Gastrocnemius medialis (tissue), 4 donors: ENCODE data around the gene TENT4B. TPM values are rescaled to one million over a fixed set of nuclear protein-coding genes. Genes with fewer than 3 reads are reported as not detected.
A peak's percentile ranks its signal among the peaks of the same experiment; 100 is the strongest.

Experiments used
- ATAC-seq, 2 donors: fragments of 150-250 bp; one replicate each; pipeline ENCODE4 v1.9.1; 2016
- DNase-seq, 2 donors: peaks; one replicate each; pipeline ENCODE4 v3.0.0-alpha.2; 2019
- H3K27ac ChIP-seq, 4 donors: fragments of 200-600 bp; sonication (generic); 1 replicate in 1 of 4; 2 replicates in 3 of 4; pipeline ENCODE4 v1.5.1; 2016 to 2018; ENCODE audit warnings: mild to moderate bottlenecking in 2 of 4, moderate library complexity in 1 of 4
- H3K27me3 ChIP-seq, 3 donors: fragments of 200-600 bp; sonication (generic) in 2 of 3; 1 replicate in 1 of 3; 2 replicates in 2 of 3; pipeline versions ENCODE4 v1.5.1 to v1.6.0; 2016 to 2019; ENCODE audit warnings: mild to moderate bottlenecking in 1 of 3, moderate library complexity in 1 of 3
- H3K36me3 ChIP-seq, 2 donors: fragments of 200-600 bp; sonication (generic) in 1 of 2; one replicate each; pipeline ENCODE4 v1.5.1; 2017 to 2018
- H3K4me1 ChIP-seq, 2 donors: fragments of 200-600 bp; sonication (generic) in 1 of 2; one replicate each; pipeline ENCODE4 v1.5.1; 2016 to 2017; ENCODE audit warnings: mild to moderate bottlenecking in 2 of 2
- H3K4me3 ChIP-seq, 4 donors: fragments of 200-600 bp; sonication (generic) in 3 of 4; 1 replicate in 1 of 4; 2 replicates in 3 of 4; pipeline ENCODE4 v1.5.1; 2016 to 2019; ENCODE audit warnings: mild to moderate bottlenecking in 2 of 4
- H3K9me3 ChIP-seq, 3 donors: fragments of 200-600 bp; sonication (generic) in 2 of 3; 1 replicate in 1 of 3; 2 replicates in 2 of 3; pipeline ENCODE4 v1.5.1; 2016 to 2019
- CTCF ChIP-seq, 5 experiments: fragments of 450-650 bp in 3 of 5; fragments of 200-600 bp in 2 of 5; sonication (generic) in 2 of 5; IDR thresholded peaks in 4 of 5; conservative IDR thresholded peaks in 1 of 5; 1 replicate in 4 of 5; 2 replicates in 1 of 5; pipeline ENCODE4 v1.5.1; 2016 to 2019; ENCODE audit warnings: antibody characterized with exemption in 5 of 5, mild to moderate bottlenecking in 3 of 5, moderate library complexity in 3 of 5
- POLR2A ChIP-seq, 2 donors: fragments of 450-650 bp; IDR thresholded peaks; one replicate each; pipeline ENCODE4 v1.6.1; 2017; ENCODE audit warnings: antibody characterized with exemption in 2 of 2, mild to moderate bottlenecking in 2 of 2, moderate library complexity in 2 of 2
- in situ Hi-C, 4 donors: fragments of 200-750 bp; cut with MboI; loops; one replicate each; pipeline versions ENCODE4 v1.15.0 to v1.8.0; 2017; ENCODE audit warnings: low sequenced_read_pairs in 4 of 4
- intact Hi-C: fragments of 100-400 bp; cut with DNase I; formaldehyde crosslinking; loops from one replicate; pipeline ENCODE4 v1.15.1; 2023; ENCODE audit warnings: low total_unique reads
- total RNA-seq, 4 donors: library from RNA; depleted of rRNA; stranded (reverse); fragments of >200 nt; gene quantifications; one replicate each; pipeline versions ENCODE4 v1.1.0 to v1.2.3, GENCODE V29; 2016

The TENT4B gene
- 10 to 100 TPM in 1 of 4 donors, 1 to 10 TPM in 3; 5.7 to 12.2 (median 7.0) TPM for total RNA-seq

- Histone ChIP-seq H3K36me3 (no peaks in the 10 kb centered on the region), H3K27ac (peak within 1 kb of the TSS; percentile 91 to 99 (median 96)), H3K27me3 (no peaks in the 10 kb centered on the region), H3K4me3 (peak within 1 kb of the TSS; percentile 84 to 97 (median 90)), H3K9me3 (no peaks in the 10 kb centered on the region), H3K4me1 (peaks cover 20 to 42% of the 10 kb centered on the region in 2 donors)
- ATAC-seq (peak; percentile 91 to 93), DNase-seq (peak; percentile 75 to 76)
- TF ChIP-seq CTCF (IDR thresholded peaks at IDR 0.05 in 4 of 5, conservative IDR thresholded peaks at IDR 0.05 in 1 of 5): no peak
- peak; percentile 62 to 65 for TF ChIP-seq POLR2A (IDR thresholded peaks at IDR 0.05)
- in situ Hi-C loops: loop anchor here in 1 of 4 donors (10.0 kb wide), 2 partner anchors 128 to 212 kb away; partner anchors contain the start of genes BRD7 and CNEP1R1
- intact Hi-C loops: loop anchor here (1.0 to 10.0 kb wide), 4 partner anchors 86 to 488 kb away; partner anchors contain the start of genes BRD7 and CNEP1R1
These were observed at the start of gene TENT4B for GRCh38 chr16:50152807-50153595. Gene TENT4B (plus strand): TSS chr16:50153306. CDS start chr16:50153622, 316 bp downstream.

- Histone ChIP-seq H3K4me3 (no peak overlapping the region), H3K9me3 (no peaks in the 10 kb centered on the region), H3K4me1 (no peaks in the 10 kb centered on the region), H3K36me3 (peaks cover 0 to 78% of the 10 kb centered on the region in 2 donors), H3K27me3 (no peaks in the 10 kb centered on the region), H3K27ac (no peak overlapping the region)
- intact Hi-C loops: no loop called here
- in situ Hi-C loops: no loop called here
- TF ChIP-seq CTCF (IDR thresholded peaks at IDR 0.05 in 4 of 5, conservative IDR thresholded peaks at IDR 0.05 in 1 of 5): no peak
- DNase-seq (no peak), ATAC-seq (no peak)
These were observed 49.3 kb upstream of the TENT4B start for GRCh38 chr16:50103764-50104163.

GRCh38 chr16:50114357-50115129 lies 38.6 kb upstream of the TENT4B start:
- DNase-seq (no peak), ATAC-seq (no peak)
- H3K4me1 ChIP-seq: no peaks in the 10 kb centered on the region
- TF ChIP-seq POLR2A (IDR thresholded peaks at IDR 0.05) (no peak), CTCF (IDR thresholded peaks at IDR 0.05 in 4 of 5, conservative IDR thresholded peaks at IDR 0.05 in 1 of 5) (no peak)
- intact Hi-C loops (no loop called here), in situ Hi-C loops (no loop called here)
- H3K27me3 ChIP-seq: no peaks in the 10 kb centered on the region
- no peak overlapping the region for H3K27ac ChIP-seq
- no peak overlapping the region for H3K4me3 ChIP-seq
- no peaks in the 10 kb centered on the region for H3K9me3 ChIP-seq
- no peaks in the 10 kb centered on the region for H3K36me3 ChIP-seq

GRCh38 chr16:50120711-50121110 lies 32.4 kb upstream of the TENT4B start:
- H3K4me3 ChIP-seq: no peak overlapping the region
- intact Hi-C loops: no loop called here
- H3K9me3 ChIP-seq: no peaks in the 10 kb centered on the region
- H3K36me3 ChIP-seq: no peaks in the 10 kb centered on the region
- no peak overlapping the region for H3K27ac ChIP-seq
- in situ Hi-C loops: no loop called here
- H3K27me3 ChIP-seq: no peaks in the 10 kb centered on the region
- no peaks in the 10 kb centered on the region for H3K4me1 ChIP-seq
- no peak for DNase-seq
- TF ChIP-seq POLR2A (IDR thresholded peaks at IDR 0.05) (no peak), CTCF (IDR thresholded peaks at IDR 0.05 in 4 of 5, conservative IDR thresholded peaks at IDR 0.05 in 1 of 5) (no peak)
- ATAC-seq: no peak
